Esophagus mucosa (tissue), 1 donor: ENCODE data around the gene PSD. TPM values are rescaled to one million over a fixed set of nuclear protein-coding genes. Genes with fewer than 3 reads are reported as not detected.
"Not testable (repeated sequence)": the region's sequence is repeated elsewhere in the genome, so short reads cannot be mapped to it uniquely, and the experiment has no call there.

Source experiments
- ATAC-seq: fragments of 200-7000 bp; cut with Tn5 transposase; one replicate; pipeline ENCODE4 v1.9.1; 2020
- total RNA-seq: library from RNA; stranded (reverse); gene quantifications from one replicate; pipeline ENCODE4 v1.2.4, GENCODE V29; 2023
- donor health status: DM: yes; HTN: yes; CAD: no.

The PSD gene
- 2.0 TPM for total RNA-seq

DNA sequence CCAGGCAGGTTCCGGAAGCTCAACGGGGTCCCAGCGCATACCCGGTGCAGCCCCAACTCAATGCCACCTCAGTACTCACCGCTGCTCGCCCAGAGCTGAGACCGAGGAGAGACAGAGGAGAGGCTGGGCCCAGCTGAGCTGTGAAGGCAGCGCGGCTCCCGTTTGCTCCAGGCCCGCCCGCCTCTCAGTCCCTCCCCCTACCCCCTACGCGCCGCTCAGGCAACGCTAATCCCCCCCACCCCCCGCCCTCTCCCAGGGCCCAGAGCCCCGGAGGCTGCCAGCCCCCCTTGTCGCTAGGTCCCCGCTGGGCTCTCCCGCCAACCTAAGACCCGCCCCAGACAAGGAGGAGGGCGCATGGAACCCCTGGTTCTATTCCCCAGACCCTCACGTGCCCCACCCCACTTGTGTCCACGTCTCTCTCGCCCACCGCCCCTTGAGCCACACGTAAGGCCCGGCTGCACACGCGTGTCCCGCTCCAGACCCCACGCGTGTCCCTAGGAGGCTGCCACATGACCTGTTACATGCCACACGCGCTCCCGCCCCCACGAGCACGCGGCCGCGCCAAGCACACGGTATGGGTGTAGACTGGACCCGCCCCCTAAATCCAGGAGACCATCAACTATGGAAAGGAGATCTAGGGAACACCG lies at the start of gene PSD:
Gene PSD (minus strand): TSS at position 164 of the 647 bp plus-strand sequence. CDS start 1,747 bp downstream, outside the sequence.
- ATAC-seq: no peak

- ATAC-seq: no peak
These were observed 49.4 kb upstream of the PSD start for GRCh38 chr10:102467971-102468438.

DNA sequence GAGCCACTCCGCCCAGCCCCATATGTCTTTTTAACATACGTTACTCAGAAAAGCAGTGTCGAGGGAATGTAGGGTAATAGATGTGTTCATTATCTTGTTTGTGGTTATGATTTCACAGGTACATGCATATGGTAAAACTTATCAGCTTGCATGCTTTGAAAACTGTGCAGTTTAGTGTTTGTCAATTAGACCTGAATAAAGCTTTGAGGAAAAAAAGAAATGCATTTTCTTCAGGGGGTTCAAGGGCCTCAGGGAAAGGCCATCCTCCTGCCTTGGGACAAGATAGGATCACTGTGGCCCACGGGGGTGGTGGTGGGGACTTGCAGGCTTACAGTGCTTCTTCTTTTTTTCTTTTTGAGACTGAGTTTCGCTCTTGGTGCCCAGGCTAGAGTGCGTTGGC lies 48.7 kb upstream of the PSD start:
- no peak for ATAC-seq

DNA sequence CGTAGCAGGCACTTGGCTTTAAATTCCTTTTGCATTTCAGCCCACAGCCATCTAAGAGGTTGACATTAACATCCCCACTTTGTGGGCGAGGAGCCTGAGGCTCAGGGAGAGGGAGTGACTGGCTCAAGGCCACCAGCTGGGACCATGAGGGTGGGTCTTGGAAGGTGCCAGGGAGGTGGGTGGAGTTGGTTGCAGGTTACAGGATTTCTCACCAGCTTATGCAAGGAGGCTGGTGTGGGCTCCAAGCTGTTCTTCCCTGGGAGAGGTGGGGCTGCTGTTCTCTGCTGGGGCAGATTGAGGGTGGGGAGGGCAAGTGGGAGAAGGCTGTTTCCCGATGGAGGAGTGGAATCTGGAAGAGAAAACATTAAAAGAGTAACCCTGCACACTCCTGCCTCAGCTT lies 46.9 kb upstream of the PSD start:
- ATAC-seq: no peak

- ATAC-seq: no peak
These were observed 45.4 kb upstream of the PSD start for GRCh38 chr10:102463983-102464382.

- ATAC-seq: no peak
These were observed 44.0 kb upstream of the PSD start for GRCh38 chr10:102462512-102463054.

- peak; percentile 94 for ATAC-seq
These were observed 42.8 kb upstream of the PSD start for GRCh38 chr10:102461187-102462054.

- ATAC-seq: peak; percentile 10
These were observed 42.2 kb upstream of the PSD start for GRCh38 chr10:102460836-102461186.

DNA sequence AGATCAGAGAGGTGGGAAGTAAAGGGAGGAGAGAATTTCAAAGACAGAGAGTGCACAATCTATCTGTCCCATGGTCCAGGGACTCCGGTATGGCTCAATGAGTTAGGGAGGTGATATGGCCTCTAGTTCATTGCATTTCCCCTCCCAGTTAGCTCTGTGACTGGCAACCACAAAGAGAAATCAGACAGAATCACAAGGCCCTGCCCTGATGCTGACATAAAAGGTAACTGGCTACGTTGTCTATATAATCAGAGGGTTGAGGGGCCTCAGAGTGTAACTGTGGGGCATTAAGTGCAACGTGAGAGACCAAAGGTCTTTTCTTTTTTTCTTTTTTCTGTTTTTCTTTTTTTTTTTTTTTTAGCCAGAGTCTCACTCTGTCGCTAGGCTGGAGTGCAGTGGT lies 40.1 kb upstream of the PSD start:
- no peak for ATAC-seq

DNA sequence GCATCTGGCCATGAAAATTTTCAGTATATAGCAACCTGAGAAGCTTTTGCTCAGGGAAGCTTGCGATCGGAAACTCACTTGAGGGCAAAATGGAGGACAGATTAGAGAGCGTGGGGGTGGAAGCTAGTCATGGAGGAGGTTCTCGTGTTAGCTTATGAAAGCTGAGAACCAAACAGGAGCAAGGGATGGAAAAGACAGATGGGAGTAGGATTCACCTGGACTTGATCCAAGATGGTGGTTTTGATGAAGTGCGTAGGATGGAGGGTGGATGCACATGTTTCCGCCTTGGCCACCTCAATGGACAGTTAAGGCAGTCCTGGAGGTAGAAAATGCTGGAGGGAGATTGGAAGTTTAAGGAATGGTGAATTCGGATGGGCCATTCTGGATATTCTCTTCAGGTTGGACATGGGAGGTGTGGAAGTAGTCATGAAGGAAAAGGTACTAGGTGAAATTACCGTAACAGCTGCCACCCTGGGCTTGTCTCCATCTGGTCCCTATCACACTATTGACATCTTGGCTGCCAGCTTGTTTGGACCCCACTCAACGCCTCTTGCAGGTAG lies 39.1 kb upstream of the PSD start:
- no peak for ATAC-seq

DNA sequence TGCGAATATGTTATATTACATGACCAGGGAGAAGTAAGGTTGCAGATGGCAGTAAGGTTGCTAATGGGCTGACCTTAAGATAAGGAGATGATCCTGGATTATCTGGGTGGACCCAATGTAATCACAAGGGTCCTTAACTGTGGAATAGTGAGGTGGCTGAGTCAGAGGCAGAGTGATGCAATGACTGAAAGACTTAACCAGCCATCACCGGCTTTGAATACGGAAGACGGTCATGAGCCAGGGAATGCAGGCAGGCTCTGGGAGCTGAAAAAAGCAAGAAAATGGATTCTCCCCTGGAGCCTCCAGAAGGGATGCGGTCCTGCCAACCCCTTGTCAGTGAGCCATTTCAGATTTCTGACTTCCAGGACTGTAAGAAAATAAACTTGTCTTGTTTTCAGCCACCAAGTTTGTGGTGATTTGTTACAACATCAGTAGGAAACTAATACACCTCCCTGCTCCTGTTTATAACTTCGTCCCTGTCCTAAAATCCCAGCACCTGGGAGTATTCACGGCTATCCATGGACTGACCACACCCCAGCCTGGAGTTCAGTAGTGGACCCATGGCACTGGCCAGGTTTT lies 37.4 kb upstream of the PSD start:
- peak; percentile 62 for ATAC-seq

- ATAC-seq: not testable (repeated sequence)
These were observed 36.3 kb upstream of the PSD start for GRCh38 chr10:102454662-102455487.

DNA sequence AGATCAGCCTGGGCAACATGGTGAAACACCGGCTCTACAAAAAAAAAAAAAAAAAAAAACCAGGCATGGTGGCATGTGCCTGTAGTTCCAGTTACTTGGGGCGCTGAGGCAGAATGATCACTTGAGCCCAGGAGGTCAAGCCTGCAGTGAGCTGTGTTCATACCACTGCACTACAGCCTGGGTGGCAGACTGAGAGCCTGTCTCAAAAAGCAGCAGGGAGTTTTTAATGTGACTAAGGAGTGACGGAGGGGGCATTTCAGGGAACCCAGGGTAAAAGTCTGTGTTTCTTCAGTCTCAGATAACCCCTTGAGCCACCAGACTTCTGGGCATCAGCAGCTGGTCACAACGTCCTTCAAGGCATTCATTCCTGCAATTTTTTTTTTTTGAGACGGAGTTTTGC lies 34.9 kb upstream of the PSD start:
- no peak for ATAC-seq

GRCh38 chr10:102452672-102453340 lies 34.2 kb upstream of the PSD start:
- peak; percentile 14 for ATAC-seq

DNA sequence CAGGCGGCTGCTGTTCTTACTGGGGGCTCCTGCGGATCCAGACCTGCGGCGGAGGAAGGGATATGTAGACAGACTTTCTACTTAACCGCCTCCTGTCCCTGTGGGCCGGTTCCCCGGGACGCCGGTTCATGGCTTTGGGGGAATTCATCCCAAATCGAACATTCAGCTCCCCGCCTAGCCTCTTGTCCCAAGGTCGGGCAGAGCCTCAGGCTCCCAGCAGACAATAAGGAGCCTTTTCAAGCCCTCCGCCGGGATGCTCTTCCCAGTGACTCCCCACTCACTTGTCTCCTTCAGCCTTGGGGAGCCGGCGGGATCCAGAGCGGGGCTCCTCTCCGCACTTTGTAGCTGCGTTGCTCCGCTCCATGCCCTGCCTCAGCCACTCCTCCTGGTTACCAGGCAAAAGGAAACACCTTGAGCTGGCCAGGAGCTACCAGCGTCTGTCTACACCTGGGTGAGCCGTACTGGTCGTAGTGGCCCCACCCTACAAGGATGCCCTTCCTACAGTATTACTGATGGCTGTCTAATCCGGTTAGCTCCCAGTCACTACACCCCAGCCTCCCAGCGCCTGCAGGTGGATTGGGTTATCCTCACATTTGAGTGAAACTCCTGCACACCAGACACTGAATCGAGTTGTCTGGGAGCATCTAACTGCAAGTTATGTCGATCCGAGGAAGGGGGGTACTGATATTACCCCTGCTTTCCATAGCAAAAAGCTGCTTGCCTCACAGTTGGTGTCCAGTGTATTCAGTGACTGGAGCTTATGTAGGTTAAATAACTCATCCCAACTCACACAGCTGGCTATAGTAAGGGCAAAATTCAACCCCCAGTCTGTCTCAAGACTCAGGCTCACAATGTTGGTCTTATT lies 32.8 kb upstream of the PSD start, which contains the start of gene C10orf95:
Gene C10orf95 (minus strand): TSS at position 439 of the 865 bp plus-strand sequence. CDS start 450 bp downstream, outside the sequence.
- peak; percentile 69 for ATAC-seq

- peak; percentile 86 for ATAC-seq
These were observed 32.0 kb upstream of the PSD start for GRCh38 chr10:102450374-102451104.

GRCh38 chr10:102450124-102450373 lies 31.5 kb upstream of the PSD start:
- no peak for ATAC-seq

- ATAC-seq: peak; percentile 76
These were observed 30.9 kb upstream of the PSD start for GRCh38 chr10:102449321-102450123.

- no peak for ATAC-seq
These were observed 26.3 kb upstream of the PSD start for GRCh38 chr10:102444851-102445250.
